GM12891 (cell line): Measurements from ENCODE around the gene EML6.

Source experiments
- POLR2A ChIP-seq: IDR thresholded peaks from 2 replicates; pipeline ENCODE4 v1.6.1; 2011; ENCODE audit warnings: low read depth, low read length, control low read depth
- POLR2AphosphoS5 ChIP-seq: IDR thresholded peaks from 2 replicates; pipeline ENCODE4 v1.6.1; 2011; ENCODE audit warnings: low read depth, low read length, control low read depth
- POU2F2 ChIP-seq: IDR thresholded peaks from 2 replicates; pipeline ENCODE4 v1.6.1; 2011; ENCODE audit warnings: low read depth, mild to moderate bottlenecking, control low read depth, low read length, moderate library complexity

GRCh38 chr2:54876764-54877163 lies 153.3 kb downstream of the EML6 start:
- TF ChIP-seq POLR2A = no peak
- no peak for TF ChIP-seq POLR2AphosphoS5
- no peak for TF ChIP-seq POU2F2
